H1 (cell line): ENCODE data around the gene SH2D4B. TPM values are rescaled to one million over a fixed set of nuclear protein-coding genes. Genes with fewer than 3 reads are reported as not detected.

Experiments
- CTCF ChIA-PET: fragments of 300-600 bp; sonication (Branson Sonifier 250); formaldehyde crosslinking; loops from one replicate; lab custom pipeline; 2021; ENCODE audit not compliant: partially characterized antibody; lab: Charles Lee
- POLR2A ChIA-PET: fragments of 300-600 bp; sonication (Branson Sonifier 250); formaldehyde crosslinking; loops from one replicate; lab custom pipeline; 2021; ENCODE audit warnings: inconsistent platforms; ENCODE audit not compliant: partially characterized antibody; lab: Charles Lee
- DNase-seq, 2 experiments: peaks; one replicate each; pipeline versions ENCODE4 v3.0.0 to v3.0.0-alpha.2; 2010 to 2022; ENCODE audit warnings: low spot score in 2 of 2, low read depth in 1 of 2, mixed read lengths in 1 of 2
- FAIRE-seq: peaks from 2 replicates; lab custom pipeline; 2011; peaks lifted over from hg19 to GRCh38; lab: Jason Lieb, UNC
- H2AFZ ChIP-seq: 2 replicates; pipeline ENCODE4 v1.8.1; 2012; ENCODE audit warnings: low read length, inconsistent platforms
- H2AK5ac ChIP-seq: 2 replicates; pipeline ENCODE4 v1.6.1; 2013; ENCODE audit warnings: low read depth, low read length
- H2BK120ac ChIP-seq: replicated peaks from 2 replicates; pipeline ENCODE3; 2013; ENCODE audit warnings: low read depth, low read length, inconsistent platforms
- H2BK12ac ChIP-seq: 2 replicates; pipeline ENCODE4 v1.6.1; 2013; ENCODE audit warnings: low read depth, low read length
- H2BK15ac ChIP-seq: 2 replicates; pipeline ENCODE4 v1.6.1; 2013; ENCODE audit warnings: low read length
- H2BK20ac ChIP-seq: 2 replicates; pipeline ENCODE4 v1.6.1; 2013; ENCODE audit warnings: low read length
- H2BK5ac ChIP-seq: 2 replicates; pipeline ENCODE4 v1.6.1; 2013; ENCODE audit warnings: low read depth, low read length
- H3K14ac ChIP-seq: 2 replicates; pipeline ENCODE4 v1.6.1; 2013; ENCODE audit warnings: inconsistent platforms; ENCODE audit not compliant: insufficient read length
- H3K18ac ChIP-seq: 2 replicates; pipeline ENCODE4 v1.6.1; 2013; ENCODE audit warnings: low read length; ENCODE audit errors: extremely low read depth
- H3K23ac ChIP-seq: 2 replicates; pipeline ENCODE4 v1.6.1; 2013; ENCODE audit warnings: inconsistent platforms; ENCODE audit not compliant: insufficient read length
- H3K23me2 ChIP-seq: 2 replicates; pipeline ENCODE4 v1.6.1; 2013; ENCODE audit warnings: low read depth, low read length
- H3K27ac ChIP-seq: 2 replicates; pipeline ENCODE4 v1.6.1; 2011; ENCODE audit warnings: low read depth, low read length, inconsistent platforms
- H3K27me3 ChIP-seq, 4 experiments: replicated peaks in 1 of 4; 1 replicate in 1 of 4; 2 replicates in 3 of 4; pipeline versions ENCODE4 v1.6.1 to v1.8.1; 2011 to 2013; ENCODE audit warnings: low read length in 3 of 4, mild to moderate bottlenecking in 3 of 4, inconsistent platforms in 2 of 4, mixed read lengths in 2 of 4, moderate library complexity in 1 of 4; ENCODE audit not compliant: control insufficient read depth in 3 of 4, insufficient read depth in 3 of 4; ENCODE audit errors: extremely low read depth in 1 of 4
- H3K36me3 ChIP-seq, 4 experiments: 2 replicates each; pipeline versions ENCODE4 v1.6.1 to v1.8.1; 2011 to 2013; ENCODE audit warnings: mild to moderate bottlenecking in 4 of 4, low read length in 3 of 4, moderate library complexity in 2 of 4, control low read depth in 1 of 4, inconsistent platforms in 1 of 4; ENCODE audit not compliant: insufficient read depth in 4 of 4, control insufficient read depth in 2 of 4
- H3K4ac ChIP-seq: replicated peaks from 2 replicates; pipeline ENCODE3; 2013; ENCODE audit warnings: low read length, low read depth, mixed read lengths, inconsistent platforms; ENCODE audit not compliant: insufficient read length
- H3K4me1 ChIP-seq, 4 experiments: replicated peaks in 1 of 4; 1 replicate in 1 of 4; 2 replicates in 3 of 4; pipeline versions ENCODE4 v1.6.1 to v1.8.1; 2011 to 2013; ENCODE audit warnings: low read length in 3 of 4, inconsistent platforms in 2 of 4, mixed read lengths in 1 of 4; ENCODE audit not compliant: insufficient read depth in 4 of 4, control insufficient read depth in 3 of 4
- H3K4me2 ChIP-seq, 2 experiments: 2 replicates each; pipeline versions ENCODE4 v1.6.1 to v1.8.1; 2011 to 2013; ENCODE audit warnings: low read depth in 2 of 2, low read length in 2 of 2, control low read depth in 1 of 2, inconsistent platforms in 1 of 2, mild to moderate bottlenecking in 1 of 2; ENCODE audit not compliant: insufficient read depth in 1 of 2
- H3K4me3 ChIP-seq, 4 experiments: fragments of 200-600, 300-600 bp in 1 of 4; sonication (generic), shearing (Covaris generic), sonication (Bioruptor Twin) in 1 of 4; 2 replicates each; pipeline versions ENCODE4 v1.5.1 to v1.8.1; 2011 to 2016; ENCODE audit warnings: low read length in 4 of 4, low read depth in 3 of 4, control low read depth in 2 of 4, inconsistent platforms in 2 of 4, mild to moderate bottlenecking in 2 of 4, mixed read lengths in 1 of 4, moderate library complexity in 1 of 4; ENCODE audit not compliant: insufficient read depth in 2 of 4; ENCODE audit errors: extremely low read depth in 1 of 4
- H3K56ac ChIP-seq: replicated peaks from 2 replicates; pipeline ENCODE3; 2013; ENCODE audit warnings: low read depth, mild to moderate bottlenecking, mixed read lengths, low read length, inconsistent platforms; ENCODE audit not compliant: insufficient read length
- H3K79me1 ChIP-seq: 2 replicates; pipeline ENCODE4 v1.6.1; 2013; ENCODE audit warnings: low read depth, low read length, control low read depth
- H3K79me2 ChIP-seq, 2 experiments: 2 replicates each; pipeline versions ENCODE4 v1.6.1 to v1.8.1; 2012 to 2013; ENCODE audit warnings: low read length in 2 of 2, mild to moderate bottlenecking in 2 of 2, inconsistent platforms in 1 of 2; ENCODE audit not compliant: insufficient read depth in 2 of 2, control insufficient read depth in 1 of 2
- H3K9ac ChIP-seq, 4 experiments: replicated peaks in 1 of 4; 1 replicate in 1 of 4; 2 replicates in 3 of 4; pipeline versions ENCODE4 v1.6.1 to v1.8.1; 2011 to 2013; ENCODE audit warnings: low read depth in 3 of 4, low read length in 3 of 4, control low read depth in 2 of 4, mild to moderate bottlenecking in 2 of 4, moderate library complexity in 2 of 4, inconsistent platforms in 1 of 4; ENCODE audit errors: extremely low read depth in 1 of 4
- H3K9me3 ChIP-seq, 2 experiments: 2 replicates each; pipeline versions ENCODE4 v1.6.1 to v1.8.1; 2012 to 2013; ENCODE audit warnings: mild to moderate bottlenecking in 2 of 2, moderate library complexity in 2 of 2, control low read depth in 1 of 2, inconsistent platforms in 1 of 2, low read depth in 1 of 2, low read length in 1 of 2, mixed read lengths in 1 of 2; ENCODE audit not compliant: insufficient read depth in 2 of 2
- H4K20me1 ChIP-seq, 2 experiments: replicated peaks in 1 of 2; 2 replicates each; pipeline versions ENCODE3 to v1.8.1; 2011 to 2013; ENCODE audit warnings: inconsistent platforms in 2 of 2, low read length in 2 of 2, mild to moderate bottlenecking in 1 of 2; ENCODE audit not compliant: insufficient read depth in 2 of 2, control insufficient read depth in 1 of 2
- H4K5ac ChIP-seq: 2 replicates; pipeline ENCODE4 v1.6.1; 2013; ENCODE audit warnings: low read length, low read depth, mixed read lengths, inconsistent platforms; ENCODE audit not compliant: insufficient read length
- H4K8ac ChIP-seq: 2 replicates; pipeline ENCODE4 v1.8.0; 2013; ENCODE audit warnings: mild to moderate bottlenecking, moderate library complexity, low read length, inconsistent platforms; ENCODE audit not compliant: insufficient read depth; ENCODE audit errors: extremely low read depth
- H4K91ac ChIP-seq: replicated peaks from 2 replicates; pipeline ENCODE3; 2013; ENCODE audit warnings: low read length, mixed read lengths, inconsistent platforms; ENCODE audit not compliant: insufficient read length
- ATF2 ChIP-seq: IDR thresholded peaks from 2 replicates; pipeline ENCODE4 v1.6.1; 2012; ENCODE audit warnings: low read length, inconsistent platforms
- E2F6 ChIP-seq: IDR thresholded peaks from 2 replicates; pipeline ENCODE4 v1.6.1; 2012; ENCODE audit warnings: inconsistent platforms
- WGBS, 2 experiments: shearing (Covaris generic) in 1 of 2; methylation state at CpG; one replicate each; pipeline versions ENCODE4 v1.1.6 to v1.1.7; 2013 to 2015; ENCODE audit warnings: low lambda C conversion rate in 2 of 2, mixed read lengths in 2 of 2, inconsistent platforms in 1 of 2, low coverage in 1 of 2, missing lambda C conversion rate in 1 of 2; ENCODE audit not compliant: insufficient replicate concordance in 2 of 2, insufficient coverage in 1 of 2, insufficient read length in 1 of 2; ENCODE audit errors: extremely low coverage in 1 of 2, missing lambda C conversion rate in 1 of 2; 5-methylcytosine and 5-hydroxymethylcytosine counted together
- polyA plus RNA-seq, 7 experiments: library from polyadenylated mRNA; depleted of rRNA in 3 of 7; stranded (reverse) in 5 of 7; unstranded in 2 of 7; fragments of >200 nt in 5 of 7; fragments of 200-250 nt in 2 of 7; gene quantifications; 1 replicate in 5 of 7; 2 replicates in 1 of 7; 4 replicates in 1 of 7; pipeline versions ENCODE4 v1.2.1 to v1.2.3, GENCODE V29; 2011 to 2013; ENCODE audit warnings: missing spikeins in 2 of 7, mixed read lengths in 2 of 7
- total RNA-seq: library from RNA; stranded (reverse); fragmentation: NEBNext Ultra II Directional; extraction: Animal tissue kit (Norgen Biotek cat#: 25700); gene quantifications from 2 replicates; pipeline ENCODE4 v1.2.1, GENCODE V29; 2021

Gene SH2D4B
- total and polyA plus RNA-seq, 2 of the 8 experiments (the other 6 are each of a cell fraction or from before 2014, with no cell fraction given), result 0.06 to 0.13 TPM

- Histone ChIP-seq H2AK5ac (no peak overlapping the region), H3K9ac (no peak overlapping the region), H3K4me1 (peaks cover 0 to 4% (median 3%) of the 10 kb centered on the region in 4 experiments; a peak in 4 of 7 replicates), H3K4me3 (no peak overlapping the region), H4K20me1 (no peaks in the 10 kb centered on the region)
- POLR2A ChIA-PET, result no interaction called here
- no peak for TF ChIP-seq E2F6
- no peak for TF ChIP-seq ATF2
- TF ChIP-seq, all 59 proteins: peak for 0
- Histone ChIP-seq H3K36me3 (no peaks in the 10 kb centered on the region), H4K5ac (no peak overlapping the region), H3K79me1 (no peaks in the 10 kb centered on the region), H4K91ac (no peak overlapping the region), H2BK12ac (no peak overlapping the region), H3K79me2 (no peaks in the 10 kb centered on the region), H3K9me3 (peaks cover 2 to 6% of the 10 kb centered on the region in 2 experiments; a peak in 2 of 4 replicates), H3K27ac (no peak overlapping the region), H2AFZ (0 out of 2 replicates have a peak overlapping the region, but pooled peaks have one; percentile 51), H3K4ac (no peak overlapping the region), H2BK5ac (no peak overlapping the region), H3K27me3 (no peaks in the 10 kb centered on the region), H4K8ac (no peak overlapping the region), H3K23ac (no peak overlapping the region), H3K56ac (no peak overlapping the region), H3K4me2 (no peak overlapping the region), H3K23me2 (no peaks in the 10 kb centered on the region), H2BK15ac (no peak overlapping the region), H3K14ac (no peak overlapping the region), H2BK20ac (no peak overlapping the region), H2BK120ac (no peak overlapping the region), H3K18ac (no peak overlapping the region)
- 91% methylated on average over 3 of the region's 3 CpGs; no CpG with 5 or more reads in 1 of the 2 experiments for WGBS, 2 experiments
- CTCF ChIA-PET, result interaction anchor here (1.5 kb wide), 2 partner anchors 10 to 147 kb away, joined by 3 to 4 read pairs; no protein-coding TSS in a partner anchor
- DNase-seq (no peak), FAIRE-seq (no peak)
Measured at GRCh38 chr10:80590585-80591125, 53.0 kb downstream of the SH2D4B start.
